ENCODE data around the gene PEX10. TPM values are rescaled to one million over a fixed set of nuclear protein-coding genes. Genes with fewer than 3 reads are reported as not detected.

The PEX10 gene
- total RNA-seq, 1 donor from 2014 or later, result 21.2 TPM

Other genes starting within 250 kb of the PEX10 start
- gene FAAP20, start 217.8 kb downstream of the PEX10 start, total RNA-seq, result 20.3 TPM
- gene SKI, start 184.2 kb downstream of the PEX10 start, total RNA-seq, result 19.3 TPM
- 13.1 TPM for gene MORN1, start 21.0 kb downstream of the PEX10 start, total RNA-seq
- gene RER1, start 20.7 kb downstream of the PEX10 start, total RNA-seq, result 34.5 TPM
- gene PLCH2, start 63.7 kb upstream of the PEX10 start, total RNA-seq, result 4.2 TPM
- 26.0 TPM for gene PANK4, start 114.0 kb upstream of the PEX10 start, total RNA-seq
- gene HES5, start 117.7 kb upstream of the PEX10 start, total RNA-seq, result 25.4 TPM
- 2.0 TPM for gene TNFRSF14, start 143.8 kb upstream of the PEX10 start, total RNA-seq
- gene PRXL2B, start 174.2 kb upstream of the PEX10 start, total RNA-seq, result 11.9 TPM
- gene MMEL1, start 220.5 kb upstream of the PEX10 start, total RNA-seq, result 3.7 TPM